Posterior cingulate gyrus (tissue), 11 donors: ENCODE data around the gene UBE2J2.

ENCODE experiments used
- DNase-seq, 10 donors: peaks; one replicate each; pipeline versions ENCODE4 v3.0.0 to v3.0.0-alpha.2; 2020 to 2021; ENCODE audit warnings: mixed read lengths in 3 of 10
- intact Hi-C: fragments of 100-400 bp; cut with DNase I; formaldehyde crosslinking; loops from one replicate; pipeline ENCODE4 v1.15.1; 2023

UBE2J2 gene

GRCh38 chr1:1218524-1219200 is 55.0 kb downstream of the UBE2J2 start:
- DNase-seq = no peak
- intact Hi-C loops = no loop called here

GRCh38 chr1:1217621-1218523 is 55.8 kb downstream of the UBE2J2 start:
- intact Hi-C loops = no loop called here
- peak in 4 of 10 donors; percentile 33 to 91 (median 42) for DNase-seq

DNA sequence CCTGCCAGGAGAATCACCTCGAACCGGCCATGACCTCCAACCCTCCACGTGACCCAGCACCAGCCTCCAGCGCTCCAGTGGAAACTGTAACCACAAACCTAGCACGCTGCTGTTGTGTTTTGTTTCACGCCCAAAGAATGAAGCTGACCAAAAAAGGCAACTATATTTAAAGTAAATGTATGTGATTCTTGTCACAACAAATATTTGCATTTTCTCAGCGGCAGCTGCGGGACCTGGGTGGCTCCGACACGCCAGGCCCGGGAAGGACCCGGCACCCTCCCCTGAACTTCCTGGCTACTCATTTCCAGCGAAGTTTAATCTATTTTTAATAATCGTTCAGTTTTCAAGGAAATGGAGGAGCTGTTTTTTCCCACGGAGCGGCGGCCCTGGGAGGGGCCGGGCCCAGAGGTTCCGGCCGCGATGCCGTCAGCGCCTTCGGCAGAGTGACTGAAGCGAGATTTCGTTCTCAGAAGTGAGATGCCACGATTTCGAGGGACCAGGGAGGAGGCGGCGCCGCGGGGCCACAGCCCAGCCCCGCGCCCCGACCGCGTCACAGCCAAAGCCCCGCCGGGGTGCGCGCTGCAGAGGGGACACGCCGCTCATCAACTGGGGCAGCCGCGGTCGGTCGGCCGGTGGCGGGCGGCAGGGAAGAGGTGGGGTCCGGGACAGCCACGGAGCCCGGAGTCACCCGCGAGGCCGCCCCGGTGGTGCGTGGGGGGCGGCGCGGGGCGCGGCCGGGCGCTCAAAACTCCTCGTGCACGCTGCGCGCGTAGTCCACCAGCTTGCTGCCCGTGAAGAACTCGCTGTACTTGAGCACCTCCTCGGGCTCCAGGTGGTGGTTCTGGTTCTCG is 56.7 kb downstream of the UBE2J2 start:
- DNase-seq = no peak
- intact Hi-C loops = no loop called here

GRCh38 chr1:1215881-1216605 is 57.6 kb downstream of the UBE2J2 start:
- DNase-seq = no peak
- intact Hi-C loops = no loop called here

DNA sequence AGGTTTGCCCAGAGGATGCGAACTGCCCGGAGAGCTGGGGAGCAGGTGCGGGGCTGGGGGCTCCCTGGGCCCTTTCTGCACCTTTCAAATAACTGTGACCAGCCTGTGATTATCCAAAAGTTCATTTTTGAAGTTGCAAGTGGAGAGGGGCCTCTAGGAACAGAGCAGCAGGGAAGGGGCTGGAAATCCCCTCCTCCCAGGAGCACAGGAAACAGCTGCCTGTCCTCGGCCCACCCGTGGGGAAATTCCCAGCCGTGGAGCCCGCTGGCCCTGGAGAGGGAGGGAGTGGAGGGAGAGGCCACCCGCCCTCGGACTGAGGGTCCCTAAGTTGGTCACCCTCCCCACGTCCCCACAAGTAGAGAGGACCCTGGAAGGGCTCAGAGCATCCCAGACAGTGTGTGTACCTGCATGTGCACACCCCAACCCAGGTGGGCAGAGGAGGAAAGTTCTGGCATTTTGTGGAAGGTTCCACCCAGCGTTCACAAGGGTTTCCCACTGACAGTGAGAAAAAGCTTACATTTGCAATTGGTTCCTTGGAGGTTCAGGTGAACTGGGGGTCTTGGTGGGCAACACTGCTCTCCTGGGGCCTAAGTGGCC is 58.5 kb downstream of the UBE2J2 start:
- peak in 1 of 10 donors; percentile 21 for DNase-seq

DNA sequence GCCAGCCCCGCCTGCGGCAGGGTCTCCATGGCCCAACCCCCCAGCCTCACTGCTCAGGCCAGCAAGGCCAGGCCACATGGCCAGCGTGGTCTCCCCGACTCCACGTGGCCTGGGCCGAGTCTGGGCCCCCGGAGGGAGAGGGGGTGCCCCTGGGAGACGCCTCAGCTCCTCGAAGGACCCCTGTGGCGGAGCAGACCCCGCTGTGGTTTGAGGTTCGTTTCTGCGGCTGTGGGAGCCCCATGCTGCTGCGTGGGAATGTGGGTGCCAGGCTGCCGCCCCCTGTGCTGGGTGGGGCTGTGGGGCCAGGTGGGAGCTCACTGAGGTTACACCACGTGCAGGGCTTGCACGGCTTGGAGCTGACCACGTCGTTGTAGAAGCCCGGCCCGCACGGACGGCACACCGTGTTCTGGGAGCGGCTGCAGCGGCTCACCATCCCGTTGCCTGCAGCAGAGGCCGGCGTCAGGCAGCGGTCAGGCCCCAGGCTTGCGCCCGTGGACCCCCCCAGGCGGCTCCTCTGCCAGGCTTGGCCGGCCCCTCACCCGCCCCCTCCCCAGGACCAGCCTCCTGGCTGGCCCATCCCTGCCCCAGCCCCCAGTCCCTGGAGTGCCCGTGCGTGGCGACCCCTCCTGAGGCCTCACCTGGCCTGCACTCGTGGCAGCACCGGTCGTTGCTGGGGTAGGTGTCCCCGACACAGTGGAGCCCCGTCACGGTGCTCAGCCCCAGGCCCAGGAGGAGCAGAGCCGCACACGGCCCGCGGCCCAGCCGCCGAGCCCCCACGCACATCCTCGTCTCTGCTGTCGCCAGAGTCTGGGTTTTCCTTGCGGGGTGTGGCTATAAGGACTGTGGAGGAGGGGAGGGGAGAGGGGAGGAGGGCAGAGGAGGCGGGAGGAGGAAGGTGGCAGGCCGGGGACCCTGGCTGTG is 60.0 kb downstream of the UBE2J2 start, which contains the start of gene TNFRSF4:
Gene TNFRSF4 (minus strand): TSS at position 809 of the 921 bp plus-strand sequence. CDS start 26 bp downstream, at position 783.
- intact Hi-C loops = no loop called here
- peak in 2 of 10 donors; percentile 68 to 79 for DNase-seq

More for the DNA sequence above, 58.5 kb downstream of the UBE2J2 start:
- intact Hi-C loops = no loop called here

- intact Hi-C loops = no loop called here
- peak in 3 of 10 donors; percentile 56 to 86 (median 66) for DNase-seq
These were observed 60.8 kb downstream of the UBE2J2 start for GRCh38 chr1:1212780-1213344.

DNA sequence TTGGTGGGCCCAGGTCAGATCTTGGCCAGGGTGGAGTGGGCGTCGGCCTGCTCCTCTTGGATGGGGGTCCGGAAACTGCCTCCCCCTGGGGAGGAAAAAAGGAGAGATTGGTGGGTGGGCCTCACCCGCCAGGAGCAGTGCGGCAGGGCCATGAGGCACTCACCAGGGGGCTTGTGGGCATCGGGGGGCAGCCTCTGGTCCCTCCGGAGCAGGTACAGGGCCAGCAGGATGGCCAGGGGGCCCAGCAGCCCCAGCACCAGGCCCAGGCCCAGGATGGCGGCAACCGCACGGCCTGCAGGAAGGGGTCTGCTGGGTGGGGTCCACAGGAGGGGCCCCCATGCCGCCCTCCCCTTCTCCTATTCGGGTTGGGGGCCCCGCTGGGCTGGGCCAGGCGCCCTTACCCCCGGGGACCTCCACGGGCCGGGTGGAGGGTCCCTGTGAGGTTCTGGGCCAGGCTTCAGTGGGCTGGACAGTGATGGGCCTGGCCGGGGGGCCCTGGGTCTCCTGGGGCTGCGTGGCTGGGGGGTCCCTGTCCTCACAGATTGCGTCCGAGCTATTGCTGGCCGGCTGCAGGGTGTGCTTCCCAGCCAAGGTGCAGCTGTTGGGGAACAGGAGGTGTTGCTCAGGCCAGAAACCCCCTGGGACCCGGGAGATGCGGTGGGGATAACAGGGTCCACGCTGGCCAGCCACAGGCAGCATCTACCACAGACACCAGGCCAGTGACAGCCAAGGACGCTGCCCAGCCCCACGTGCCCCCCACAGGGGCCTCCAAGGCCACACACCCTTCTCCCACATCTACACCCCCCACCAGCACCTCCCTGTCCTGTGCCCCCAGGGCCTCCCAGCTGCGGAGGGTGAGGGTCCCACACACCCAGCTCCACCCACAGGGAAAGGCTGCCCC is 61.9 kb downstream of the UBE2J2 start:
- intact Hi-C loops = no loop called here
- DNase-seq = peak in 3 of 10 donors; percentile 50 to 77 (median 76)

DNA sequence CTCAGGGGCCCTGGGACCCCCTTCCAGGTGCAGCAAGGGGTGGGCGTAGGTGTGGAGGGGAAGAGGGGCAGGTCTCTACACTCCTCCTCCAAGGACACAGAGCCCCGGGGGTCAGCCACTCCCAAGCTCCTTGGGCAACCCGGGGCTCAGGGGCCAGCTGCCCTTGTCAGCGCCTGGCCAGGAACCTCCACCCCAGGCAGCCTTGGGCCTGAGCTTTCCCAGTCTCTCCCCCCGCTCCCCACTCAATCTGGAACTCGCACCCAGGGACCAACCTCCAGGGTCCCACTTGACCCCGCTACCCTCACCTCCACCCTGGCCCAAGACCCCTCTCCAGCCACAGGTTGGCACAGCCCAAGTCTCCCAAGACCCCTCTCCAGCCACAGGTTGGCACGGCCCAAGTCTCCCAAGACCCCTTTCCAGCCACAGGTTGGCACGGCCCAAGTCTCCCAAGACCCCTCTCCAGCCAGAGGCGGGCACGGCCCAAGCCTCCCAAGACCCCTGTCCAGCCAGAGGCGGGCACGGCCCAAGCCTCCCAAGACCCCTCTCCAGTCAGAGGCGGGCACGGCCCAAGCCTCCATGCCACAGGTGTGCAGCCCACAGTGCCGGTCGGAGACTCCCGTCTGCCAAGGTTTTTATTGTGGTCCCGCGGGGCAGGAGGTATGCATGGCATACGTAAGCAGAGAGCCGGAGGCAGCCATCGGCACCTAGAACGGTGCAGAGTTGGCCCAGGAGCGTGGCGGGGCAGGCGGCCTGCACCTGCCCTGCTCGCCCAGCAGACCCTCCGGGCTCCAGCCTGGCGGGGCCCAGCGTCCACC is 62.7 kb downstream of the UBE2J2 start:
- intact Hi-C loops = no loop called here
- DNase-seq = peak in 2 of 10 donors; percentile 61 to 85

DNA sequence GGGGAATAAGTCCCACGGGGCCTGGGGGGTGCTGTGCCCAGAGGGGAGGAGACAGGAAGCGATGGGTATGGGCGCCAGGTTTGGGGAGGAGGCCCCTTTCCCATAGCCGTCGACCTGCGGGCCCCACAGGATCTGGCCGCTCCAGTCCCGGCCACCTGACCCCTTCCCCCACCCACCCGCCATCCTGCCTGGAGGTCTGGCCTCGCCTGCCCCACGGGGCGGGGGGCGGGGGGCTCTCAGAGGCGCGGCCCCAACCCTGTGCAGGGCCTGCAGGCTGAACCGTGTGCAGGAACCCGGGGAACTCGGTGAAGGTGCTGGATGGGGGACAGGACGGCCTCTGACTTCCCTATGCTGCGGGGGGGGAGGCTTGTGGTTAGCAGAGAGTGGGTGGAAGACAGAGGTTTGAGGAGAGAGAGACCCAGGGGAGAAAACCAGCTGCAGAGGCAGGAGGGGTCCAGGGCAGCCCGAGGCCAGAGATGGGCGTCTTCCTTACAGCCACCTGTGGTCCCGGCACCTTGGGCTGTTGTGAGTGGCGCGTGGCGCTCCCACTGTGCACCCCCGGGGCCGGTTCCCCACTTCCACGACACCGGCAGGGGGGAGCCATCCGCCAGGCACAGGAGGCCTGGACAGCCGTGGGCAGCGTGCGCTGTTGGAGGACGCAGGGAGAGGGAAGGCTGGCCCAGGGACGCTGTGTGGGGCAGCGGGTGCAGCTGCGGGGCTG is 64.8 kb downstream of the UBE2J2 start:
- peak in 5 of 10 donors; percentile 5 to 84 (median 60) for DNase-seq
- intact Hi-C loops = no loop called here

GRCh38 chr1:1207571-1207892 is 66.1 kb downstream of the UBE2J2 start:
- intact Hi-C loops = no loop called here
- peak in 1 of 10 donors; percentile 51 for DNase-seq

- DNase-seq = peak in 4 of 10 donors; percentile 1 to 69 (median 60)
- intact Hi-C loops = no loop called here
These were observed 66.6 kb downstream of the UBE2J2 start for GRCh38 chr1:1206966-1207531.

DNA sequence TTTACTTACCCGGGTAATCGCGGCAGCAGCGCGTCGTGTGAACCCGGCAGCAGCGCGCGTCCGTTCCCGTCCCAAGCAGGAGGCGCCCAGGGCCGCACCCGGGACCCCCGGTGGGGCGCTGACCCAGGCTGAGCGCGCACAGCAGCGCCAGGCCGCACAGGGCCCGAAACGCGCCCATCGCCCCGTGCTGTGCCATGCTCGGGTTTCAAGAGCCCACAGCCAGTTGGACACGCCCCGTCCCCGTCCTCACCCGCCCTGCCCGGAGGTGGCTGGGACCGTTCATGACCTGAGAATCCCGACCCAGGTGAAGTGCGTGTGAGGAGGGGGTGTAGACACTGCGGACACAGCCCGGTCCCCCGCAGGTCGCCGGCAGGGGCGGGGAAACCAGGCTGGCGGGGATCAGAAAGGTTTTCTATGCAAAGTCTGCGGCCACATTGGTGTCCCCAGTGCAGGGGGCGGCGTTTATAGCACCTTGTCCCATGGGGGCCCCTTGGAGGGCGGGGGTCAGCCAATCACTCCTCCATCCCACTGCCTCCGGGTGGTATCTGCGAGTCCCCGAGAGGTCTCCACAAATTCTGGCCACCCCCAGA is 67.2 kb downstream of the UBE2J2 start, which contains the start of gene TNFRSF18:
Gene TNFRSF18 (minus strand): TSS at position 217 of the 590 bp plus-strand sequence. CDS start 21 bp downstream, at position 196.
- intact Hi-C loops = no loop called here
- peak in 3 of 10 donors; percentile 58 to 79 (median 72) for DNase-seq

GRCh38 chr1:1205769-1206375 is 67.8 kb downstream of the UBE2J2 start:
- intact Hi-C loops = no loop called here
- peak in 3 of 10 donors; percentile 66 to 81 (median 77) for DNase-seq
